H1 (cell line): Measurements from ENCODE around the gene SLC12A2. TPM values are rescaled to one million over a fixed set of nuclear protein-coding genes. Genes with fewer than 3 reads are reported as not detected.

Source experiments
- CTCF ChIA-PET: fragments of 300-600 bp; sonication (Branson Sonifier 250); formaldehyde crosslinking; loops from one replicate; lab custom pipeline; 2021; ENCODE audit not compliant: partially characterized antibody; lab: Charles Lee
- POLR2A ChIA-PET: fragments of 300-600 bp; sonication (Branson Sonifier 250); formaldehyde crosslinking; loops from one replicate; lab custom pipeline; 2021; ENCODE audit warnings: inconsistent platforms; ENCODE audit not compliant: partially characterized antibody; lab: Charles Lee
- DNase-seq, 2 experiments: peaks; one replicate each; pipeline versions ENCODE4 v3.0.0 to v3.0.0-alpha.2; 2010 to 2022; ENCODE audit warnings: low spot score in 2 of 2, low read depth in 1 of 2, mixed read lengths in 1 of 2
- FAIRE-seq: peaks from 2 replicates; lab custom pipeline; 2011; peaks lifted over from hg19 to GRCh38; lab: Jason Lieb, UNC
- H2AFZ ChIP-seq: 2 replicates; pipeline ENCODE4 v1.8.1; 2012; ENCODE audit warnings: low read length, inconsistent platforms
- H2AK5ac ChIP-seq: 2 replicates; pipeline ENCODE4 v1.6.1; 2013; ENCODE audit warnings: low read depth, low read length
- H2BK120ac ChIP-seq: replicated peaks from 2 replicates; pipeline ENCODE3; 2013; ENCODE audit warnings: low read depth, low read length, inconsistent platforms
- H2BK12ac ChIP-seq: 2 replicates; pipeline ENCODE4 v1.6.1; 2013; ENCODE audit warnings: low read depth, low read length
- H2BK15ac ChIP-seq: 2 replicates; pipeline ENCODE4 v1.6.1; 2013; ENCODE audit warnings: low read length
- H2BK20ac ChIP-seq: 2 replicates; pipeline ENCODE4 v1.6.1; 2013; ENCODE audit warnings: low read length
- H2BK5ac ChIP-seq: 2 replicates; pipeline ENCODE4 v1.6.1; 2013; ENCODE audit warnings: low read depth, low read length
- H3K14ac ChIP-seq: 2 replicates; pipeline ENCODE4 v1.6.1; 2013; ENCODE audit warnings: inconsistent platforms; ENCODE audit not compliant: insufficient read length
- H3K18ac ChIP-seq: 2 replicates; pipeline ENCODE4 v1.6.1; 2013; ENCODE audit warnings: low read length; ENCODE audit errors: extremely low read depth
- H3K23ac ChIP-seq: 2 replicates; pipeline ENCODE4 v1.6.1; 2013; ENCODE audit warnings: inconsistent platforms; ENCODE audit not compliant: insufficient read length
- H3K23me2 ChIP-seq: 2 replicates; pipeline ENCODE4 v1.6.1; 2013; ENCODE audit warnings: low read depth, low read length
- H3K27ac ChIP-seq: 2 replicates; pipeline ENCODE4 v1.6.1; 2011; ENCODE audit warnings: low read depth, low read length, inconsistent platforms
- H3K27me3 ChIP-seq, 4 experiments: replicated peaks in 1 of 4; 1 replicate in 1 of 4; 2 replicates in 3 of 4; pipeline versions ENCODE4 v1.6.1 to v1.8.1; 2011 to 2013; ENCODE audit warnings: low read length in 3 of 4, mild to moderate bottlenecking in 3 of 4, inconsistent platforms in 2 of 4, mixed read lengths in 2 of 4, moderate library complexity in 1 of 4; ENCODE audit not compliant: control insufficient read depth in 3 of 4, insufficient read depth in 3 of 4; ENCODE audit errors: extremely low read depth in 1 of 4
- H3K36me3 ChIP-seq, 4 experiments: 2 replicates each; pipeline versions ENCODE4 v1.6.1 to v1.8.1; 2011 to 2013; ENCODE audit warnings: mild to moderate bottlenecking in 4 of 4, low read length in 3 of 4, moderate library complexity in 2 of 4, control low read depth in 1 of 4, inconsistent platforms in 1 of 4; ENCODE audit not compliant: insufficient read depth in 4 of 4, control insufficient read depth in 2 of 4
- H3K4ac ChIP-seq: replicated peaks from 2 replicates; pipeline ENCODE3; 2013; ENCODE audit warnings: low read length, low read depth, mixed read lengths, inconsistent platforms; ENCODE audit not compliant: insufficient read length
- H3K4me1 ChIP-seq, 4 experiments: replicated peaks in 1 of 4; 1 replicate in 1 of 4; 2 replicates in 3 of 4; pipeline versions ENCODE4 v1.6.1 to v1.8.1; 2011 to 2013; ENCODE audit warnings: low read length in 3 of 4, inconsistent platforms in 2 of 4, mixed read lengths in 1 of 4; ENCODE audit not compliant: insufficient read depth in 4 of 4, control insufficient read depth in 3 of 4
- H3K4me2 ChIP-seq, 2 experiments: 2 replicates each; pipeline versions ENCODE4 v1.6.1 to v1.8.1; 2011 to 2013; ENCODE audit warnings: low read depth in 2 of 2, low read length in 2 of 2, control low read depth in 1 of 2, inconsistent platforms in 1 of 2, mild to moderate bottlenecking in 1 of 2; ENCODE audit not compliant: insufficient read depth in 1 of 2
- H3K4me3 ChIP-seq, 4 experiments: fragments of 200-600, 300-600 bp in 1 of 4; sonication (generic), shearing (Covaris generic), sonication (Bioruptor Twin) in 1 of 4; 2 replicates each; pipeline versions ENCODE4 v1.5.1 to v1.8.1; 2011 to 2016; ENCODE audit warnings: low read length in 4 of 4, low read depth in 3 of 4, control low read depth in 2 of 4, inconsistent platforms in 2 of 4, mild to moderate bottlenecking in 2 of 4, mixed read lengths in 1 of 4, moderate library complexity in 1 of 4; ENCODE audit not compliant: insufficient read depth in 2 of 4; ENCODE audit errors: extremely low read depth in 1 of 4
- H3K56ac ChIP-seq: replicated peaks from 2 replicates; pipeline ENCODE3; 2013; ENCODE audit warnings: low read depth, mild to moderate bottlenecking, mixed read lengths, low read length, inconsistent platforms; ENCODE audit not compliant: insufficient read length
- H3K79me1 ChIP-seq: 2 replicates; pipeline ENCODE4 v1.6.1; 2013; ENCODE audit warnings: low read depth, low read length, control low read depth
- H3K79me2 ChIP-seq, 2 experiments: 2 replicates each; pipeline versions ENCODE4 v1.6.1 to v1.8.1; 2012 to 2013; ENCODE audit warnings: low read length in 2 of 2, mild to moderate bottlenecking in 2 of 2, inconsistent platforms in 1 of 2; ENCODE audit not compliant: insufficient read depth in 2 of 2, control insufficient read depth in 1 of 2
- H3K9ac ChIP-seq, 4 experiments: replicated peaks in 1 of 4; 1 replicate in 1 of 4; 2 replicates in 3 of 4; pipeline versions ENCODE4 v1.6.1 to v1.8.1; 2011 to 2013; ENCODE audit warnings: low read depth in 3 of 4, low read length in 3 of 4, control low read depth in 2 of 4, mild to moderate bottlenecking in 2 of 4, moderate library complexity in 2 of 4, inconsistent platforms in 1 of 4; ENCODE audit errors: extremely low read depth in 1 of 4
- H3K9me3 ChIP-seq, 2 experiments: 2 replicates each; pipeline versions ENCODE4 v1.6.1 to v1.8.1; 2012 to 2013; ENCODE audit warnings: mild to moderate bottlenecking in 2 of 2, moderate library complexity in 2 of 2, control low read depth in 1 of 2, inconsistent platforms in 1 of 2, low read depth in 1 of 2, low read length in 1 of 2, mixed read lengths in 1 of 2; ENCODE audit not compliant: insufficient read depth in 2 of 2
- H4K20me1 ChIP-seq, 2 experiments: replicated peaks in 1 of 2; 2 replicates each; pipeline versions ENCODE3 to v1.8.1; 2011 to 2013; ENCODE audit warnings: inconsistent platforms in 2 of 2, low read length in 2 of 2, mild to moderate bottlenecking in 1 of 2; ENCODE audit not compliant: insufficient read depth in 2 of 2, control insufficient read depth in 1 of 2
- H4K5ac ChIP-seq: 2 replicates; pipeline ENCODE4 v1.6.1; 2013; ENCODE audit warnings: low read length, low read depth, mixed read lengths, inconsistent platforms; ENCODE audit not compliant: insufficient read length
- H4K8ac ChIP-seq: 2 replicates; pipeline ENCODE4 v1.8.0; 2013; ENCODE audit warnings: mild to moderate bottlenecking, moderate library complexity, low read length, inconsistent platforms; ENCODE audit not compliant: insufficient read depth; ENCODE audit errors: extremely low read depth
- H4K91ac ChIP-seq: replicated peaks from 2 replicates; pipeline ENCODE3; 2013; ENCODE audit warnings: low read length, mixed read lengths, inconsistent platforms; ENCODE audit not compliant: insufficient read length
- CHD1 ChIP-seq: IDR thresholded peaks from 2 replicates; pipeline ENCODE4 v1.6.1; 2012; ENCODE audit warnings: low read depth, low read length, improper control_type of control experiment
- GTF2F1 ChIP-seq: IDR thresholded peaks from 2 replicates; pipeline ENCODE4 v1.6.1; 2012; ENCODE audit warnings: low read depth, low read length, improper control_type of control experiment, borderline replicate concordance
- SIN3A ChIP-seq, 2 experiments: IDR thresholded peaks in 1 of 2; conservative IDR thresholded peaks in 1 of 2; 2 replicates each; pipeline ENCODE4 v1.6.1; 2011 to 2012; ENCODE audit warnings: low read length in 2 of 2, improper control_type of control experiment in 1 of 2, low read depth in 1 of 2, mild to moderate bottlenecking in 1 of 2
- SP1 ChIP-seq: IDR thresholded peaks from 2 replicates; pipeline ENCODE4 v1.6.1; 2011; ENCODE audit warnings: low read depth, low read length
- TCF12 ChIP-seq: IDR thresholded peaks from 2 replicates; pipeline ENCODE4 v1.6.1; 2011; ENCODE audit warnings: low read depth, mild to moderate bottlenecking, low read length
- WGBS, 2 experiments: shearing (Covaris generic) in 1 of 2; methylation state at CpG; one replicate each; pipeline versions ENCODE4 v1.1.6 to v1.1.7; 2013 to 2015; ENCODE audit warnings: low lambda C conversion rate in 2 of 2, mixed read lengths in 2 of 2, inconsistent platforms in 1 of 2, low coverage in 1 of 2, missing lambda C conversion rate in 1 of 2; ENCODE audit not compliant: insufficient replicate concordance in 2 of 2, insufficient coverage in 1 of 2, insufficient read length in 1 of 2; ENCODE audit errors: extremely low coverage in 1 of 2, missing lambda C conversion rate in 1 of 2; 5-methylcytosine and 5-hydroxymethylcytosine counted together
- polyA plus RNA-seq, 7 experiments: library from polyadenylated mRNA; depleted of rRNA in 3 of 7; stranded (reverse) in 5 of 7; unstranded in 2 of 7; fragments of >200 nt in 5 of 7; fragments of 200-250 nt in 2 of 7; gene quantifications; 1 replicate in 5 of 7; 2 replicates in 1 of 7; 4 replicates in 1 of 7; pipeline versions ENCODE4 v1.2.1 to v1.2.3, GENCODE V29; 2011 to 2013; ENCODE audit warnings: missing spikeins in 2 of 7, mixed read lengths in 2 of 7
- total RNA-seq: library from RNA; stranded (reverse); fragmentation: NEBNext Ultra II Directional; extraction: Animal tissue kit (Norgen Biotek cat#: 25700); gene quantifications from 2 replicates; pipeline ENCODE4 v1.2.1, GENCODE V29; 2021

The SLC12A2 gene
- total and polyA plus RNA-seq, 2 of the 8 experiments (the other 6 are each of a cell fraction or from before 2014, with no cell fraction given) = 2.6 to 16.2 TPM

DNA sequence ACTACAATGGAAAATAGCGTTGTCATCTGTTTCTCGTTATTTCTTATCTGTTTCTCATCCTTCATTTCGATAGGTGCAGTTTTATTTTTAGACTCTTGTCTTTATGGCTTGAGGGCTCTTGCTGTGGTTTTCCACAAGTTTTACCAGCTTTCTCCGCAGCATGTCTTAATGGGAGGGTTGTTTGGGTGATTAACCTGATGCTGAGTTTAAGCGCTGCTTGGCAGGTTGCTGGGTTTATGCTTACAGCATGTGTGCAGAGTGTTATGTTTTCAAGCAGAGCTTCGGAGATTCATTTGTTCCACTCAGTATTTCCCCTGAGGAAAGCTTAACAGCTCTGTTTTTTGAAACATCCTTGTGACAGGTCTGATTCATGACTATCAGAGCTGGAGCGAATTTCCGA lies 154.0 kb downstream of the SLC12A2 start:
- FAIRE-seq (no peak), DNase-seq (no peak)
- no peak for TF ChIP-seq CHD1
- TF ChIP-seq GTF2F1 = no peak
- no peak for TF ChIP-seq SIN3A (conservative IDR thresholded peaks at IDR 0.05 in 1 of 2, IDR thresholded peaks at IDR 0.05 in 1 of 2; ENCODE audit: low read depth in 1 of 2, low read length in 2 of 2)
- TF ChIP-seq SP1 = no peak
- TF ChIP-seq TCF12 = no peak
- no peak overlapping the region for H3K4me2 ChIP-seq
- no peak overlapping the region for H2BK20ac ChIP-seq
- H3K18ac ChIP-seq = no peak overlapping the region
- H3K9ac ChIP-seq = no peak overlapping the region
- no peaks in the 10 kb centered on the region for H3K4me1 ChIP-seq
- H3K23me2 ChIP-seq = no peaks in the 10 kb centered on the region
- no peak overlapping the region for H3K4me3 ChIP-seq
- H3K79me1 ChIP-seq = no peaks in the 10 kb centered on the region
- 91% methylated on average over 8 of the region's 8 CpGs; no CpG with 5 or more reads in 1 of the 2 experiments for WGBS, 2 experiments
- H2BK12ac ChIP-seq = no peak overlapping the region
- H4K5ac ChIP-seq = no peak overlapping the region
- no peak overlapping the region for H3K23ac ChIP-seq
- H3K36me3 ChIP-seq = no peaks in the 10 kb centered on the region
- no peak overlapping the region for H3K14ac ChIP-seq
- H3K79me2 ChIP-seq = no peaks in the 10 kb centered on the region
- H3K56ac ChIP-seq = no peak overlapping the region
- ChIA-PET CTCF (interaction anchor here (0.6 to 0.9 kb wide), 2 partner anchors 46 to 983 kb away, joined by 3 read pairs; no protein-coding TSS in a partner anchor), POLR2A (no interaction called here)
- H3K4ac ChIP-seq = no peak overlapping the region
- H2AK5ac ChIP-seq = no peak overlapping the region
- H3K27ac ChIP-seq = no peak overlapping the region
- no peaks in the 10 kb centered on the region for H3K27me3 ChIP-seq
- no peak overlapping the region for H2BK5ac ChIP-seq
- H2BK15ac ChIP-seq = no peak overlapping the region
- H2BK120ac ChIP-seq = no peak overlapping the region
- H4K20me1 ChIP-seq = no peaks in the 10 kb centered on the region
- H4K8ac ChIP-seq = no peak overlapping the region
- peak overlapping the region; percentile 85; the same call in 1 of the 2 replicates for H2AFZ ChIP-seq
- H4K91ac ChIP-seq = no peak overlapping the region
- no peaks in the 10 kb centered on the region for H3K9me3 ChIP-seq
